SIG-M5 treated with dmso at 0.1 percent for 504 hours (cell line): ENCODE measurements around the gene PSENEN.
A peak's percentile ranks its signal among the peaks of the same experiment; 100 is the strongest.
"Not testable (repeated sequence)": the region's sequence is repeated elsewhere in the genome, so short reads cannot be mapped to it uniquely, and the experiment has no call there.

ENCODE experiments used
- DNase-seq: peaks from one replicate; lab custom pipeline; 2025; ENCODE audit not compliant: unreplicated experiment; lab: John Stamatoyannopoulos, UW

The PSENEN gene

DNA sequence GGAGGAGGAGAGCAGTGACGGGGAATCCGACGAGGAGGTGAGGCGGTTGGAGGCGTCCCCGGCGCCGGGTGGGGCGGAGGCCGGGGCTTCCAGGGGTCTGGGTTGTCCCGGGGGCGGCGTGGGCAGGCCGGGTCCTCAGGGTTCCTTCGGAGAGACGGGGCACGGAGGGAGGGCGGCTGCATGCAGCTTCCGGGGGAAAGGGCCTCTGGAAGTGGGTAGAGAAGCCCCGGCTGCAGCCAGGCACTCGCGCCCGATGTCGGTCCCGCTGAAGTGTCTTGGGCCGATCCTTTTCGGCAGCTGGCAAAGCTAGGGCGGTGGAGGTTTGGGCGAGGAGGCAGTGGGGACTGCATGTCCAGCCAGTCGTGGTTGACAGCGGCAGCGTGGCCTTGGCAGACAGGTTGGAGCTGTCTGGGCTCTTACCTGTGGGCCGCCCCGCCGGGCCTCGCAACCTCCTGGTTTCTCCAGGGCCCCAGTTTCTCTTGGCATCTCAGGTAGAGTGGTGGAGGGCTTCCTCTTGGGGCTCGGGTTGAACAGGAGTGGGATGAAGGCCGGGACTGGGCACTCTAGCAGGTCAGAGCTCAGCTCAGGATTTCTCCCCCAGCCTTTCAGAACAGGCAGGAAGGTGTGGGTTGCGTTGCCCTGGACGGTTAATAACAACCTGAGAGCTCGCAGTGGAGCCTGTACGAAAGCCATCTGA lies 27.0 kb upstream of the PSENEN start:
- no peak for DNase-seq

DNA sequence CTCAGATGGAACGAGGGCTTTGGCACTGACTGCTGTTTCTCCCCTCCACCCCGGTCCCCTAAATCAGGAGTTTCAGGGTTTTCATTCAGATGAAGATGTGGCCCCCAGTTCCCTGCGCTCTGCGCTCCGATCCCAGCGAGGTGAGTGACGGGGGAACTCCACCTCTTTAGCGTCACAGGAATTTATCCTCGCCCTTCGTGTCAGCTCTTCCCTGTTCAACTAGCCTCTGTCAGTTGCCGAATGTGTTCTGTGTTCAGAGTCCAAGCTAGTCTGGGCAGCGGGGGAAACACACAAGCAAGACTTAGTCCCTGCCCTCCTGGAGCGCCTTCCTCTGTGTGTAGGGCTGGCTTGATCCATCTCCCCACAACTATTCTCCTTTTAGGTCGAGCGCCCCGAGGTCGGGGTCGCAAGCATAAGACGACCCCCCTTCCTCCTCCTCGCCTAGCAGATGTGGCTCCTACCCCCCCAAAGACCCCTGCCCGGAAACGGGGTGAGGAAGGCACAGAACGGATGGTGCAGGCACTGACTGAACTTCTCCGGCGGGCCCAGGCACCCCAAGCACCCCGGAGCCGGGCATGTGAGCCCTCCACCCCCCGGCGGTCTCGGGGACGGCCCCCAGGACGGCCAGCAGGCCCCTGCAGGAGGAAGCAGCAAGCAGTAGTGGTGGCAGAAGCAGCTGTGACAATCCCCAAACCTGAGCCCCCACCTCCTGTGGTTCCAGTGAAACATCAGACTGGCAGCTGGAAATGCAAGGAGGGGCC lies 25.9 kb upstream of the PSENEN start:
- DNase-seq: no peak

DNA sequence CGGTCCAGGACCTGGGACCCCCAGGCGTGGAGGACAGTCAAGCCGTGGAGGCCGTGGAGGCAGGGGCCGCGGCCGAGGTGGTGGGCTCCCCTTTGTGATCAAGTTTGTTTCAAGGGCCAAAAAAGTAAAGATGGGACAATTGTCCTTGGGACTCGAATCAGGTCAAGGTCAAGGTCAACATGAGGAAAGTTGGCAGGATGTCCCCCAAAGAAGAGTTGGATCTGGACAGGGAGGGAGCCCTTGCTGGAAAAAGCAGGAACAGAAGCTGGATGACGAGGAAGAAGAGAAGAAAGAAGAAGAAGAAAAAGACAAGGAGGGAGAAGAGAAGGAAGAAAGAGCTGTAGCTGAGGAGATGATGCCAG lies 25.3 kb upstream of the PSENEN start:
- DNase-seq: no peak

DNA sequence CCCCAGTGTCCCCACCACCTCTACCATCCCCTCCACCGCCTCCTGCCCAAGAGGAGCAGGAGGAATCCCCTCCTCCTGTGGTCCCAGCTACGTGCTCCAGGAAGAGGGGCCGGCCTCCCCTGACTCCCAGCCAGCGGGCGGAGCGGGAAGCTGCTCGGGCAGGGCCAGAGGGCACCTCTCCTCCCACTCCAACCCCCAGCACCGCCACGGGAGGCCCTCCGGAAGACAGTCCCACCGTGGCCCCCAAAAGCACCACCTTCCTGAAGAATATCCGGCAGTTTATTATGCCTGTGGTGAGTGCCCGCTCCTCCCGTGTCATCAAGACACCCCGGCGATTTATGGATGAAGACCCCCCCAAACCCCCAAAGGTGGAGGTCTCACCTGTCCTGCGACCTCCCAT lies 24.8 kb upstream of the PSENEN start:
- no peak for DNase-seq

DNA sequence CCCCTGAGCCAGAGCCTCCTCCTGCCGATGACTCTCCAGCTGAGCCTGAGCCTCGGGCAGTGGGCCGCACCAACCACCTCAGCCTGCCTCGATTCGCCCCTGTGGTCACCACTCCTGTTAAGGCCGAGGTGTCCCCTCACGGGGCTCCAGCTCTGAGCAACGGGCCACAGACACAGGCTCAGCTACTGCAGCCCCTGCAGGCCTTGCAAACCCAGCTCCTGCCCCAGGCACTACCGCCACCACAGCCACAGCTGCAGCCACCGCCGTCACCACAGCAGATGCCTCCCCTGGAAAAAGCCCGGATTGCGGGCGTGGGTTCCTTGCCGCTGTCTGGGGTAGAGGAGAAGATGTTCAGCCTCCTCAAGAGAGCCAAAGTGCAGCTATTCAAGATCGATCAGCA lies 24.1 kb upstream of the PSENEN start:
- no peak for DNase-seq

DNA sequence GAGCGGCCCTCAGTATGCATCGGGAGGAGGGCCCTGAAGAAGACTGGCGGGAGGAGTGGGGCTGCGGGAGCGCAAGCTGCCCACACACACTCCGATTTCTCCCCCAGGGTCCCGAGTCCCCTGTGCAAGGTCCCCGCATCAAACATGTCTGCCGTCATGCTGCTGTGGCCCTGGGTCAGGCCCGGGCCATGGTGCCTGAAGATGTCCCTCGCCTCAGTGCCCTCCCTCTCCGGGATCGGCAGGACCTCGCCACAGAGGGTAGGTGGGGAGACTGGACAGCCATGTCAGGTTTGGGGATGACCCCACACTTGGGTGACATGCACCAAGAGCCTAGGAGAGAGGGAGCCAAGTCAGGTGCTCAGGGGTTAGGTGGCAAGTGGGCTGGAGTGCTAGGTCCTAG lies 23.0 kb upstream of the PSENEN start:
- DNase-seq: no peak

DNA sequence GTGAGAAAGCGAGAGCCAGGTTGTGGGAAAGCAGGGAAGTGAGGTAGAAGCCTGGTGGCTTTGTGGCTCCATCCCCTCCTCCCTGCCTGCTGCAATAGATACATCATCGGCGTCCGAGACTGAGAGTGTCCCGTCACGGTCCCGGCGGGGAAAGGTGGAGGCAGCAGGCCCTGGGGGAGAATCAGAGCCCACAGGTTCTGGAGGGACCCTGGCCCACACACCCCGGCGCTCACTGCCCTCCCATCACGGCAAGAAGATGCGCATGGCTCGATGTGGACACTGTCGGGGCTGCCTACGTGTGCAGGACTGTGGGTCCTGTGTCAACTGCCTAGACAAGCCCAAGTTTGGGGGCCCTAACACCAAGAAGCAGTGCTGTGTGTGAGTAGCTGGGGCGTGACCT lies 22.6 kb upstream of the PSENEN start:
- no peak for DNase-seq

DNA sequence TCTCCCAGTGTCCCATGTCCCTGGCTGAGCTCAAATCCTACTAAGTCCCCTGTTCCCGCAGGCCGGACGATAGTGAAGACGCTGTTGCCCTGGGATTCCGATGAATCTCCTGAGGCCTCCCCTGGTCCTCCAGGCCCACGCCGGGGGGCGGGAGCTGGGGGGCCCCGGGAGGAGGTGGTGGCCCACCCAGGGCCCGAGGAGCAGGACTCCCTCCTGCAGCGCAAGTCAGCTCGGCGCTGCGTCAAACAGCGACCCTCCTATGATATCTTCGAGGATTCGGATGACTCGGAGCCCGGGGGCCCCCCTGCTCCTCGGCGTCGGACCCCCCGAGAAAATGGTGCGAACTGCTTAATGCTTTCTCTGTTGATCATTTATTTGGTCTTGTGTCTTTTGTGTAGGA lies 21.8 kb upstream of the PSENEN start:
- no peak for DNase-seq

DNA sequence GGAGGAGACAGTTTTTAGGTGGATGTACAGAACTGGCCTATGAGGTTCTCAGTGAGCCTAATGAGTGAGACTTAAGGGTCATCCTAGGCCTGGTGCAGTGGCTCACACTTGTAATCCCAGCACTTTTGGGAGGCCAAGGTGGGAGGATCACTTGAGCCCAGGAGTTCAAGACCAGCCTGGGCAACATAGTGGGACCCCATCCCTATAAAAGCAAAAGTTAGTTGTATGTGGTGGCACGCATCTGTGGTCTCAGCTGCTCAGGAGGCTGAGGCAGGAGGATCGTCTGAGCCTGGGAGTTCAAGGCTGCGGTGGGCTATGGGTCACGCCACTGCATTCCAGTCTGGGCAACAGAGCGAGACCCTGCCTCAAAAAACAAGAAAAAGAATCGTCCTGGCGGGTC lies 21.3 kb upstream of the PSENEN start:
- DNase-seq: not testable (repeated sequence)

DNA sequence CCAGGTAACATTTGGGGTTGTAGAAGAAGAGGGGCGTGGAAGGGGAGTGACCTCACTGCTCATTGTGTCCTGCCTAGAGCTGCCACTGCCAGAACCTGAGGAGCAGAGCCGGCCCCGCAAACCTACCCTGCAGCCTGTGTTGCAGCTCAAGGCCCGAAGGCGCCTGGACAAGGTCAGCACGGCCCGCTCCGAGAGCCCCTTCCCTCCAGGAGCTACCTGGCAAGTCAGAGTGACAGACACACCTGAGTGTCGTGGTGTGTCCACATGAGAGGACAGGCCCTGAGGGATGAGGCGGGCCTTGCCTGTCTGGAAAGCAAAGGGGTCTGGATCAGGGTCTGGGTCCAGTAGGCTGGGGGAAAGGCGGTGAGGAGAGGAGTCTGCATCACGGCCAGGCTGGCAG lies 20.9 kb upstream of the PSENEN start:
- DNase-seq: no peak

DNA sequence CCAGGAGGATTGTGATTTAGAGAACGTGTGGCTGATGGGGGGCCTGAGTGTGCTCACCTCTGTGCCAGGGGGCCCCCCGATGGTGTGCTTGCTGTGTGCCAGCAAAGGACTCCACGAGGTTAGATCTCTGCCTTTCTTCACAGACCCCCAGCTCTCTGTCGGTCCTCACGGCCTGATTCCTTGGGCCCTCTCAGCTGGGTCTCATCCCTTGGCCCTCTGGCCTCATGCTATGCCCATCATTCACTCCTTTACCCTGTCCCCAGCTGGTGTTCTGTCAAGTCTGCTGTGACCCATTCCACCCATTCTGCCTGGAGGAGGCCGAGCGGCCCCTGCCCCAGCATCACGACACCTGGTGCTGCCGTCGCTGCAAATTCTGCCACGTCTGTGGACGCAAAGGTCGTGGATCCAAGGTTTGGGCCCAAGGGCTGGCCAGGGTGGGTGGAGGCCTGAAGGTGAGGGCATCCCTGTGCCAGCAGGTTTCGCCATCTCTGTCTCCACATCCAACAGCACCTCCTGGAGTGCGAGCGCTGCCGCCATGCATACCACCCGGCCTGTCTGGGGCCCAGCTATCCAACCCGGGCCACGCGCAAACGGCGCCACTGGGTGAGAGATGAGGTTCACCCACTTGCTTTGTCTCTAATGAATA lies 20.1 kb upstream of the PSENEN start:
- DNase-seq: no peak

DNA sequence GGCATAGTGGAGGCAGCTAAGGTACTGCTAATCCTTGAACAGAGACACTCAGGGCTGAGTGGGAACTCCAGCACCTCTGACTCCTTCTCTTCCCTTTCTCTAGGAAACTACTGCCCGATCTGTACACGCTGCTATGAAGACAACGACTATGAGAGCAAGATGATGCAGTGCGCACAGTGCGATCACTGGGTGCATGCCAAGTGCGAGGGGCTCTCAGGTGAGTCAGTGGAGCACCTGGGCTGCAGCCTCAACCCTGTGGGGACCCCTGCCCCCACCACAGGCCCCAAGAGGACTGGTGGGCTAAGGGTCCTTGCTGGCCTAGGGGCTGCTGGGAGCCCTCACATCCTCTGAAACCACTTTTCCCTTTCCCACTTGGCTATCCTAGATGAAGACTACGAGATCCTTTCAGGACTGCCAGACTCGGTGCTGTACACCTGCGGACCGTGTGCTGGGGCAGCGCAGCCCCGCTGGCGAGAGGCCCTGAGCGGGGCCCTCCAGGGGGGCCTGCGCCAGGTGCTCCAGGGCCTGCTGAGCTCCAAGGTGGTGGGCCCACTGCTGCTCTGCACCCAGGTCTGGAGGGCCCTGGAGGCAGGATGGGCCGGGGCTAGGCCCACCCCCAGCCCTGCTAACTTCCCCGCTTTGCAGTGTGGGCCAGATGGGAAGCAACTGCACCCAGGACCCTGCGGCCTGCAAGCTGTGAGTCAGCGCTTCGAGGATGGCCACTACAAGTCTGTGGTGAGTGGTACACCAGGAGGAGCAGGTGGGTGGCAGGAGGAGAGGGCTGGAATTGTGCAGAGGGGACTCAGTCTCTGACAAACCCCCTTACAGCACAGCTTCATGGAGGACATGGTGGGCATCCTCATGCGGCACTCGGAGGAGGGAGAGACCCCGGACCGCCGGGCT lies 18.1 kb upstream of the PSENEN start:
- no peak for DNase-seq

DNA sequence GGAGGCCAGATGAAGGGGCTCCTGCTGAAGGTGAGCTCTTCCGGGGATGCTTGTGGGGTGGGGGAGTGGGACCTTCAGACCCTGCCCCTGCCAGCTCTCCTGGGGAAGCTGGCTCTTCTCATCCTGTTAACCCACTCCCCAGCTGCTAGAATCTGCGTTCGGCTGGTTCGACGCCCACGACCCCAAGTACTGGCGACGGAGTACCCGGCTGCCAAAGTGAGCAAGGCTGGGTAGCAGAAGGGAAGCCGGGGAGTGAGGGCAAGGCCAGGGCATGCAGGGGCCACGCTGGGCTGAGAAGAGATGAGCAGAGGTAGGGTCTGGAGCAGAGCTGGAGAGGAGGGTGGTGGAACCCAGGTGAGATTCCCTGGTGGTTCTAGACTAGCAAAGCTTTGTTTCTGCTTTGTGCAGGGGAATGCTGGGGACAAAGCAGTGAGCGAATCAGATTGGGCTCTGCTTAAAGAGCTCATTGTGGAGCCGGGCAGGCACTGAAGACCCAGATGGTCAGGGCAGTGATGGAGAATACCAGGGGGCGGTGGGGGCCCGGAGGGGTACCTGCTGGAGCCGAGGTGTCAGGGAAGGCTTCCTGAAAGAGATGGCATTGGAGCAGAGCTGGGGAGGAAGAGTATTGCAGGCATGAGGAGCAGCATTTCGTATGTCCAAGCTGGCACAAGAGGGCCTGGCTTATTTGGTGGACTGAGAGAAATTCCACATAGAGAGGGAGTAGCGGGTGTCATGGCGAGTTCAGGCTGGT lies 17.3 kb upstream of the PSENEN start:
- no peak for DNase-seq

DNA sequence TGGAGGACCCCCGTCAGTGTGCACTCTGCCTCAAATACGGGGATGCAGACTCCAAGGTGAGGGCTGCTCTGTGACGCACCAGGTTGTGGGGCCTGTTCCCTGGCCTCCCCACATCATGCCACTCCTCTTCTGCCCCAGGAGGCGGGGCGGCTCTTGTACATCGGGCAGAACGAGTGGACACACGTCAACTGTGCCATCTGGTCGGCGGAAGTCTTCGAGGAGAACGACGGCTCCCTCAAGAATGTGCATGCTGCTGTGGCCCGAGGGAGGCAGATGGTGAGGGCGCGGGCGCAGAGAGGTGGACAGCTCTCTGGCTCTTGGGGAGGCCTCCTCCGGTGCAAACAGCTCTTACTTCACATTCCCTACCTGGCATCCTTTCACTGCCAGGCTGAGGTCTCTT lies 16.4 kb upstream of the PSENEN start:
- no peak for DNase-seq

DNA sequence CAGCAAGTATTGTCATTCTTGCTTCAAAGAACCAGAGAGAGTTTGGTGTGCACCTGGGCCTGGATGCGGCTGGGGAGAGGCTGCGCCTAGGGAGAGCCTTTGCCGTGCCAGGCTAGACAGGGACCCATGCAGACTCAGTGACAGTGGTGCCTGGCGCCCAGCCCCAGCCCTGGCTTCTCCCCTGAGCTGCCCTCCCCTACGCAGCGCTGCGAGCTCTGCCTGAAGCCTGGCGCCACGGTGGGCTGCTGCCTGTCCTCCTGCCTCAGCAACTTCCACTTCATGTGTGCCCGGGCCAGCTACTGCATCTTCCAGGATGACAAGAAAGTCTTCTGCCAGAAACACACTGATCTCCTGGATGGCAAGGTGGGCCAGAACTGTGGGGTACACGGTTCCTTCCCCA lies 15.7 kb upstream of the PSENEN start:
- DNase-seq: no peak

DNA sequence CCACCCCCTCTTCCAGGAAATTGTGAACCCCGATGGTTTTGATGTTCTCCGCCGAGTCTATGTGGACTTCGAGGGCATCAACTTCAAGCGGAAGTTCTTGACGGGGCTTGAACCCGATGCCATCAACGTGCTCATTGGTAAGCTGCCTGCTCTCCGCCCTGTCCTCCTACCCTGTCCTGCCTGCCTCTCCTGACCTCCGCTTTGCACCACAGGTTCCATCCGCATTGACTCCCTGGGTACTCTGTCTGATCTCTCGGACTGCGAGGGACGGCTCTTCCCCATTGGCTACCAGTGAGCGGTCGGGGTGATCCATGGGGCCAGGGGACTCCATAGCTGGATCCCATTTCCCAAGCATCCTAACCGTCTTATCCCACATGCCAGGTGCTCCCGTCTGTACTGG lies 15.1 kb upstream of the PSENEN start:
- no peak for DNase-seq

DNA sequence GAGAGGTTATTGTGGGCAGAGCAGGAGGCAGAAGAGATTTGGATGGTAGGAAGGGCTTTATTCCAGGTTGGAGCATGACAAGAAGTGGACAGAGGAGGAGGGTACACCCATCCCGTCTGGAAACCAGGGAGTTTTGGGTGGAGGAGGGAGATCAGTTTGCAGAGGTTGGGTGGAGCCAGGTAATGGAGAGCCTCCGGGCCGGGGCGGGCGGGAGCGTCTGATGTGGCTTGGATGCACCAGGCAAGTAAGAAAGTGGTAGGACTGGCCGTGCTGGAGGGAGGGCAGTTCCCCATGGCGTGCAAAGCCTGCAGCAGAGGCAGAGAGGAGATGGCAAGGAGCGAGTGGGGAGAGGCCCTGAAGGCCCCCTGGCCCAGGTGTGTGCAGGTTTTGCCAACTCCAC lies 14.1 kb upstream of the PSENEN start:
- DNase-seq: peak; percentile 9

DNA sequence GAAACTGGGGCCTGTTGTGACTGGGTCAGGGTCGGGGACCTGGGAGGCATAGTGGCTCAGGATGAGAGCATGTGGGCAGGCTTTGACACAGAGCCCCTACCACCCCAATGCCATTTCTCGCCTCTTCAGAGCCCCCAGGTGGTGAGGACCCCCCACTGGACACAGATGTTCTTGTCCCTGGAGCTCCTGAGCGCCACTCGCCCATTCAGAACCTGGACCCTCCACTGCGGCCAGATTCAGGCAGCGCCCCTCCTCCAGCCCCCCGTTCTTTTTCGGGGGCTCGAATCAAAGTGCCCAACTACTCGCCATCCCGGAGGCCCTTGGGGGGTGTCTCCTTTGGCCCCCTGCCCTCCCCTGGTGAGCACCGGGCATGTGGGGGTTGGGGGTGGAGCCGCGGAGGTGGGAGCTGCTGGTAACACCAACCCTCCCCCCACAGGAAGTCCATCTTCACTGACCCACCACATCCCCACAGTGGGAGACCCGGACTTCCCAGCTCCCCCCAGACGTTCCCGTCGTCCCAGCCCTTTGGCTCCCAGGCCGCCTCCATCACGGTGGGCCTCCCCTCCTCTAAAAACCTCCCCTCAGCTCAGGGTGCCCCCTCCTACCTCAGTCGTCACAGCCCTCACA lies 13.6 kb upstream of the PSENEN start:
- DNase-seq: no peak

DNA sequence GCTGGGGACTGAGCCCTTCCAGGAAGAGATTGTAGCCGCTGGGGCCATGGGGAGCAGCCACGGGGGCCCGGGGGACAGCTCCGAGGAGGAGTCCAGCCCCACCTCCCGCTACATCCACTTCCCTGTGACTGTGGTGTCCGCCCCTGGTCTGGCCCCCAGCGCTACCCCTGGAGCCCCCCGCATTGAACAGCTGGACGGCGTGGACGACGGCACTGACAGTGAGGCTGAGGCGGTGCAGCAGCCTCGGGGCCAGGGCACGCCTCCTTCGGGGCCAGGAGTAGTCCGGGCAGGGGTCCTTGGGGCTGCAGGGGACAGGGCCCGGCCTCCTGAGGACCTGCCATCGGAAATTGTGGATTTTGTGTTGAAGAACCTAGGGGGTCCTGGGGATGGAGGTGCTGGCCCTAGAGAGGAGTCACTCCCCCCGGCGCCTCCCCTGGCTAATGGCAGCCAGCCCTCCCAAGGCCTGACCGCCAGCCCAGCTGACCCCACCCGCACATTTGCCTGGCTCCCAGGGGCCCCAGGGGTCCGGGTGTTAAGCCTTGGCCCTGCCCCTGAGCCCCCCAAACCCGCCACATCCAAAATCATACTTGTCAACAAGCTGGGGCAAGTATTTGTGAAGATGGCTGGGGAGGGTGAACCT lies 12.8 kb upstream of the PSENEN start:
- DNase-seq: no peak
